Fibroblast of the aortic adventitia (primary cell): ENCODE data around the gene TBC1D22A. TPM values are rescaled to one million over a fixed set of nuclear protein-coding genes. Genes with fewer than 3 reads are reported as not detected.
A peak's percentile ranks its signal among the peaks of the same experiment; 100 is the strongest.
"Not testable (repeated sequence)": the region's sequence is repeated elsewhere in the genome, so short reads cannot be mapped to it uniquely, and the experiment has no call there.

ENCODE experiments used
- DNase-seq: peaks from one replicate; pipeline ENCODE4 v3.0.0-alpha.2; 2010; ENCODE audit warnings: low read depth
- H3K4me3 ChIP-seq: 2 replicates; pipeline ENCODE4 v1.5.1; 2011; ENCODE audit warnings: low read depth, mild to moderate bottlenecking, control low read depth, low read length, moderate library complexity
- CTCF ChIP-seq: IDR thresholded peaks from 2 replicates; pipeline ENCODE4 v1.5.1; 2011; ENCODE audit warnings: mild to moderate bottlenecking, low read length, control low read depth, inconsistent platforms; ENCODE audit not compliant: insufficient read depth
- total RNA-seq: library from RNA; depleted of rRNA; stranded (reverse); fragments of >200 nt; gene quantifications from 2 replicates; pipeline ENCODE4 v1.2.3, GENCODE V29; 2012; ENCODE audit warnings: low replicate concordance

The TBC1D22A gene
- total RNA-seq, 1 donor = 13.8 TPM

- no peak overlapping the region for H3K4me3 ChIP-seq
- TF ChIP-seq CTCF = no peak
- DNase-seq = peak; percentile 42
Observed at GRCh38 chr22:47139013-47139789, 376.8 kb downstream of the TBC1D22A start.

DNA sequence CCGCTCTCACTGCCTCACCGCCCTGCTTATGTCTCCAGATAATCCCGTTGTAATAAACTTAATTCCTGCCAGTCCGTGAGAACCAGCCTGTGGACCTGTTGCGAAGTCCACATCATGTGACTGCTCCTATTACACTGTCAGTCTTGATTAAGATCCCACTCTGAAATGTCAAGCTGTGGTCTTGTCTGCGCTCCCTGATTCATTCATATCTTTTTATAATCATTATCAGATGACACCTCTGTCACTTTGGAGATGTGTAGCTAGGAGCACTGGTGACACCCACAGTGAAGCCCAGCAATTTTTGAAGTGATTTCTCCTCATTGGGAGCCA, 377.3 kb downstream of the TBC1D22A start:
- no peak for TF ChIP-seq CTCF
- no peak for DNase-seq
- no peak overlapping the region for H3K4me3 ChIP-seq

DNA sequence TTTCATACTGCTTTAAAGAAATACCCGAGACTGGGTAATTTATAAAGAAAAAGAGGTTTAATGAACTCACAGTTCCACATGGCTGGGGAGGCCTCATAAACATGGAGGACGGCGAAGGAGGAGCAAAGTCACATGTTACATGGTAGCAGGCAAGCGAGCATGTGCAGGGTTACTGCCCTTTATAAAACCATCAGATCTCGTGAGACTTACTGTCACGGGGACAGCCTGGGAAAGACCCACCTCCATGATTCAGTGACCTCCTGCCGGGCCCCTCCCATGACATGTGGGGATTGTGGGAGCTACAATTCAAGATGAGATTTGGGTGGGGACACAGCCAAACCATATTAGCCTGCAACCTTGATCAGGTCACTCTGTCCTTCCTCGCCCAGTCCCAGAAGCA, 378.5 kb downstream of the TBC1D22A start:
- H3K4me3 ChIP-seq, DNase-seq: not testable (repeated sequence)

DNA sequence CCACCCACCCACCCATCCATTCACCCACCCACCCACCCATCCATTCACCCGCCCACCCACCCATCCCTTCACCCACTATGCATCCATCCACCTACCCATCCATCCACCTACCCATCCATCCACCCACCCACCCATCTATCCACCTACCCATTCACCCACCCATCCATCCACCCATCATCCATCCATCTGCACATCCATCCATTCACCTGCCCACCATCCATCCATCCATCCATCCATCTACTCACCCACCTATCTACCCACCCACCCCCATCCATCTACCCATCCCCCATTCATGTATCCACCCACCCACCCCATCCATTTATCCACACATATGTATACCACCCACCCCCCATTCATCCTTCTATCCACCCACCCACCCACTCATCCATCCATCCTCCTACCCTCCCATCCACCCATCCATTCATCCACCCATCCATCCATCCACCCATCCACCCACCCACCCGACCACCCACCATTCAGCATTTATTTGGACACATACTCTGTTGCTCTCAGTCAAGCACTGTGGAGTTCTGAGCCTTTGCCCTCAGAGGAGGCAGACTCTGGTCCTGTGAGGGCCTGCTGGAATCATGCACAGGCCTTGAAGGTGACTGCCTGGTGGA, 380.1 kb downstream of the TBC1D22A start:
- no peak for DNase-seq
- no peak for TF ChIP-seq CTCF
- H3K4me3 ChIP-seq = no peak overlapping the region

- DNase-seq = no peak
- H3K4me3 ChIP-seq = no peak overlapping the region
- no peak for TF ChIP-seq CTCF
Observed at GRCh38 chr22:47143249-47143938, 380.9 kb downstream of the TBC1D22A start.

- no peak overlapping the region for H3K4me3 ChIP-seq
- TF ChIP-seq CTCF = no peak
- no peak for DNase-seq
Observed at GRCh38 chr22:47144076-47144765, 381.8 kb downstream of the TBC1D22A start.
